Bronchial epithelial cell (primary cell): ENCODE measurements around the gene IFT43. TPM values are rescaled to one million over a fixed set of nuclear protein-coding genes. Genes with fewer than 3 reads are reported as not detected.
A peak's percentile ranks its signal among the peaks of the same experiment; 100 is the strongest.

Experiments used
- DNase-seq: peaks from one replicate; pipeline ENCODE4 v3.0.0-alpha.2; 2010; ENCODE audit warnings: low read depth
- FAIRE-seq: peaks from 2 replicates; lab custom pipeline; 2011; peaks lifted over from hg19 to GRCh38; lab: Jason Lieb, UNC
- H3K27me3 ChIP-seq: 2 replicates; pipeline ENCODE4 v1.5.1; 2011; ENCODE audit warnings: low read length; ENCODE audit not compliant: control insufficient read depth, insufficient read depth
- H3K36me3 ChIP-seq: 2 replicates; pipeline ENCODE4 v1.5.1; 2011; ENCODE audit warnings: low read length; ENCODE audit not compliant: control insufficient read depth, insufficient read depth
- H3K4me3 ChIP-seq: 2 replicates; pipeline ENCODE4 v1.5.1; 2011; ENCODE audit warnings: mild to moderate bottlenecking, low read depth, low read length, control low read depth
- total RNA-seq: library from RNA; depleted of rRNA; stranded (reverse); fragments of >200 nt; gene quantifications from 2 replicates; pipeline ENCODE4 v1.2.1, GENCODE V29; 2014
- TF ChIP-seq, protein P1 (sequence below): IDR thresholded peaks from 2 replicates; pipeline ENCODE4 v1.5.1; 2011; ENCODE audit warnings: mild to moderate bottlenecking, moderate library complexity, low read length, control low read depth, inconsistent platforms; ENCODE audit not compliant: insufficient read depth, severe bottlenecking

The IFT43 gene
- total RNA-seq, 1 donor from 2014 or later, result 24.0 TPM

DNA sequence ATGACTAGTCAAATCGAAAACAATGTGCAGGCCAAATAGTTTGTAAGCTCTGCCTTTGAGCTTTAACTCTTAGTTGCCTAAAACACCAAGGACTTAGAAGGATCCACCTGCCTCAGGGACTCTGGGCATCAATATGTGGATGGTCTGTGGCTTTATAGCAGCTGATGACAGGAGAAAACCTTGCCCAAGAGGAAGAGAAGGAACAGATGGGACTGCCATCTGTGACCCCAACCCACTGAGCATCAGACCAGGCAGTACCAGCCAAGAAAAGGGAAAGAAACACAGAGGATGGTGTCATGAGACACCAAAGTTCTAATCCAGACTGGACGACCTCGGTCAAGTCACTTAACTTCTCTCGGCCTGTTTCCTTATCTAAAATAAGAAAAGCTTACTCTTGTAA lies 16.4 kb upstream of the IFT43 start:
- no peak overlapping the region for H3K4me3 ChIP-seq
- FAIRE-seq (no peak), DNase-seq (no peak)
- H3K27me3 ChIP-seq, result no peaks in the 10 kb centered on the region
- TF ChIP-seq, protein P1, sequence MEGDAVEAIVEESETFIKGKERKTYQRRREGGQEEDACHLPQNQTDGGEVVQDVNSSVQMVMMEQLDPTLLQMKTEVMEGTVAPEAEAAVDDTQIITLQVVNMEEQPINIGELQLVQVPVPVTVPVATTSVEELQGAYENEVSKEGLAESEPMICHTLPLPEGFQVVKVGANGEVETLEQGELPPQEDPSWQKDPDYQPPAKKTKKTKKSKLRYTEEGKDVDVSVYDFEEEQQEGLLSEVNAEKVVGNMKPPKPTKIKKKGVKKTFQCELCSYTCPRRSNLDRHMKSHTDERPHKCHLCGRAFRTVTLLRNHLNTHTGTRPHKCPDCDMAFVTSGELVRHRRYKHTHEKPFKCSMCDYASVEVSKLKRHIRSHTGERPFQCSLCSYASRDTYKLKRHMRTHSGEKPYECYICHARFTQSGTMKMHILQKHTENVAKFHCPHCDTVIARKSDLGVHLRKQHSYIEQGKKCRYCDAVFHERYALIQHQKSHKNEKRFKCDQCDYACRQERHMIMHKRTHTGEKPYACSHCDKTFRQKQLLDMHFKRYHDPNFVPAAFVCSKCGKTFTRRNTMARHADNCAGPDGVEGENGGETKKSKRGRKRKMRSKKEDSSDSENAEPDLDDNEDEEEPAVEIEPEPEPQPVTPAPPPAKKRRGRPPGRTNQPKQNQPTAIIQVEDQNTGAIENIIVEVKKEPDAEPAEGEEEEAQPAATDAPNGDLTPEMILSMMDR, result no peak
- no peaks in the 10 kb centered on the region for H3K36me3 ChIP-seq

DNA sequence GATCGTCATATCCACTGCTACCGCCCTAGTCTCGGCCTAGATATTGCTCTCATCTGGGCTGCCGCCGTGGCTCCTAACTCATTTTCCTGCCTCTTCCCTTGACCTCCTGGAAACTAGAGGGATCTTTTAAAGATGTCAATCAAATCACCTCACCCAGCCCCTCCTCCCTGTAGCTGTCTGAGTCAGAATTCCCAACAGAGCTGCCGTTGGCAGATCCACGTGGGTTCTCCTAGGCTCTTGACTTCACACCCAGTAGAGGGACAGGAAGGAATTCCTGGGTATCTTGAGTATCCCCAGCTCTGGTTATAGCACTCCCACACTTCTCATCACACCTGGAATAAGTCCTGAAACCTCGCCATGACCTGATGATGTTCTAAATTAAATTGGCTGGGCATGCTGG lies 15.7 kb upstream of the IFT43 start:
- DNase-seq, result no peak
- TF ChIP-seq, protein P1, result no peak
- FAIRE-seq, result no peak
- no peaks in the 10 kb centered on the region for H3K27me3 ChIP-seq
- H3K36me3 ChIP-seq, result no peaks in the 10 kb centered on the region
- H3K4me3 ChIP-seq, result no peak overlapping the region

DNA sequence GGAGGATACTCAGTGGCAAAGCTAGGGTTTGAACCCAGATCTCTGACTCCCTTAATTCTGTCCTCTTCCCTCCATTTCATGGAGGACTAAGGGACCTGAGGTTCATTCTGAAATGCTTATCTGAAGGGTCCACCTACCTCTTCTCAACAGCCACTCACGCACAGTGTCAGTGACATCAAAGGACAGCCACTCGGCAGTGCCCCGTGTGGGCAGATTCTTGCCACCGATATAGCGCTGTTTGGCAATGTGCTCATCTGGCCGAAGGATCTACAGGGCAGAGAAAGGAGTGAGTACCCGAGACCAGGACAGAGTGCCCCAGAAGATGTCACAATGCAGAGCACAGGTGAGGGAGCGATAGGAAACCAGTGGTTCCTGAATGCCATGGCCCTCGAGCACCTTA lies 14.6 kb upstream of the IFT43 start:
- Histone ChIP-seq H3K4me3 (no peak overlapping the region), H3K36me3 (no peaks in the 10 kb centered on the region), H3K27me3 (no peaks in the 10 kb centered on the region)
- DNase-seq (no peak), FAIRE-seq (peak; percentile 47)
- TF ChIP-seq, protein P1, result no peak

DNA sequence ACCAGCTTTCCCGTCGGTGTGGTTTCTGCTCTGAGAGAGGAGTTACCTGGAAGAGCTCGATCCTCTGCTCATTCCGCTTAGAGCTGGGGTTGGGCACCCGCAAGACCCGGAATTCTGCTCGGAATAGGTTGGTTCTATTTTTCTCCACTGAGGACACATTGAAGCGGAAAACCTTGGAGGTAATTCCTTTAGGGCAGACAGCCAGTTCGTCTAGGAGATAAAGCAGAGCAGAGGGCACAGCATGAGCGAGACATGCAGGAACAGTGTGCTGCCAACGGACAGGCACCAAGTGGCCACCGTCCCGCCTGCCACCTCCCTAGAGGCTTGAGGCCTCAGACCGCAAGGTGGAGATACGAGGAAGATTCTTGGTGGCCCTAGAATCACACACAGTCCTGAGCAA lies 14.1 kb upstream of the IFT43 start:
- Histone ChIP-seq H3K36me3 (no peaks in the 10 kb centered on the region), H3K27me3 (no peaks in the 10 kb centered on the region), H3K4me3 (no peak overlapping the region)
- no peak for DNase-seq
- TF ChIP-seq, protein P1, result no peak
- no peak for FAIRE-seq

DNA sequence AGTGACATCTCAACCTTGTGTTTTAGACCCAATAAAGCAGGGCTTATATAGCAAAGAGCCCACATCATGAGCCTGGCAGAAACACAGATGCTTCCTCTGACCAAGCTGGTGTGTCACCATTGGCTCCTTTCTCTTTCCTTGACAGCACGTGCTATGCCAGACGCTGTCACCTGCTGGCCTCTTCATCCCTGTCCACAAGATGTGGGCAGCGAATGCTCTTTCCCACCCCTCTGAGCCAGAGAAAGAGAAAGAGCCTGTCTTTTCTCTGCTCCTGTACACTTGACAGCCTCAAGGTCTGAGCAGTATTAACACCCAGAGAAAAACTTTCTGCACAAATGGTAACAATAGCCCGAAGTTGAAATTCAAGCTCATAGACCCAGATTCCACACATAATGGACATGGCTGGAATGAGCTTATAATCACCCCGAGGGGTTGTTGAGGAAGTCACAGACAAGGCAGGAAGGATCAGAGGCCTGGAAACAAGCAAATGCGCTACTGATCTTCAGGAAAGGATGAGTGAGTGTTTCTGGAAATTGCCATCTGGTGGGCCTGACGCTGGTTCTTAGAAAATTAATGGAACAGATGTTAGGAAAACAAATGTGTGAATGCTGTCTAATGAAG lies 12.7 kb upstream of the IFT43 start:
- Histone ChIP-seq H3K27me3 (no peaks in the 10 kb centered on the region), H3K4me3 (no peak overlapping the region), H3K36me3 (no peaks in the 10 kb centered on the region)
- no peak for DNase-seq
- no peak for FAIRE-seq
- TF ChIP-seq, protein P1, result no peak
